Peyer's patch (tissue), 4 donors: ENCODE data around the gene NTN3. TPM values are rescaled to one million over a fixed set of nuclear protein-coding genes. Genes with fewer than 3 reads are reported as not detected.
A peak's percentile ranks its signal among the peaks of the same experiment; 100 is the strongest.

ENCODE experiments used
- DNase-seq, 3 donors: peaks; one replicate each; pipeline ENCODE4 v3.0.0-alpha.2; 2017 to 2019
- H3K27ac ChIP-seq, 4 donors: fragments of 200-600 bp; sonication (generic); one replicate each; pipeline ENCODE4 v1.5.1; 2016 to 2019
- H3K27me3 ChIP-seq, 2 donors: fragments of 200-600 bp; sonication (generic); one replicate each; pipeline ENCODE4 v1.5.1; 2019
- H3K36me3 ChIP-seq, 3 donors: fragments of 200-600 bp; sonication (generic); one replicate each; pipeline ENCODE4 v1.5.1; 2016 to 2019
- H3K4me1 ChIP-seq, 4 donors: fragments of 200-600 bp; sonication (generic); one replicate each; pipeline ENCODE4 v1.5.1; 2016 to 2019
- H3K4me3 ChIP-seq, 4 donors: fragments of 200-600 bp; sonication (generic); 1 replicate in 3 of 4; 2 replicates in 1 of 4; pipeline ENCODE4 v1.5.1; 2016 to 2019; ENCODE audit warnings: mild to moderate bottlenecking in 1 of 4
- H3K9me3 ChIP-seq, 4 donors: fragments of 200-600 bp; sonication (generic); one replicate each; pipeline ENCODE4 v1.5.1; 2016 to 2019; ENCODE audit warnings: mild to moderate bottlenecking in 1 of 4
- POLR2A ChIP-seq, 2 donors: fragments of 450-650 bp; IDR thresholded peaks; one replicate each; pipeline ENCODE4 v1.5.1; 2017; ENCODE audit warnings: antibody characterized with exemption in 2 of 2, mild to moderate bottlenecking in 2 of 2, moderate library complexity in 2 of 2
- total RNA-seq, 4 donors: library from RNA; depleted of rRNA; stranded (reverse); fragments of >200 nt; gene quantifications; one replicate each; pipeline ENCODE4 v1.1.0, GENCODE V29; 2016
- TF ChIP-seq, protein P1 (sequence below), 6 experiments: fragments of 450-650 bp in 4 of 6; fragments of 200-600 bp in 2 of 6; sonication (generic) in 1 of 6; IDR thresholded peaks; one replicate each; pipeline ENCODE4 v1.5.1; 2017 to 2019; ENCODE audit warnings: antibody characterized with exemption in 6 of 6, mild to moderate bottlenecking in 3 of 6, moderate library complexity in 1 of 6

The NTN3 gene
- total RNA-seq, 4 donors from 2014 or later, result not detected

- no peak for DNase-seq
- TF ChIP-seq, protein P1, sequence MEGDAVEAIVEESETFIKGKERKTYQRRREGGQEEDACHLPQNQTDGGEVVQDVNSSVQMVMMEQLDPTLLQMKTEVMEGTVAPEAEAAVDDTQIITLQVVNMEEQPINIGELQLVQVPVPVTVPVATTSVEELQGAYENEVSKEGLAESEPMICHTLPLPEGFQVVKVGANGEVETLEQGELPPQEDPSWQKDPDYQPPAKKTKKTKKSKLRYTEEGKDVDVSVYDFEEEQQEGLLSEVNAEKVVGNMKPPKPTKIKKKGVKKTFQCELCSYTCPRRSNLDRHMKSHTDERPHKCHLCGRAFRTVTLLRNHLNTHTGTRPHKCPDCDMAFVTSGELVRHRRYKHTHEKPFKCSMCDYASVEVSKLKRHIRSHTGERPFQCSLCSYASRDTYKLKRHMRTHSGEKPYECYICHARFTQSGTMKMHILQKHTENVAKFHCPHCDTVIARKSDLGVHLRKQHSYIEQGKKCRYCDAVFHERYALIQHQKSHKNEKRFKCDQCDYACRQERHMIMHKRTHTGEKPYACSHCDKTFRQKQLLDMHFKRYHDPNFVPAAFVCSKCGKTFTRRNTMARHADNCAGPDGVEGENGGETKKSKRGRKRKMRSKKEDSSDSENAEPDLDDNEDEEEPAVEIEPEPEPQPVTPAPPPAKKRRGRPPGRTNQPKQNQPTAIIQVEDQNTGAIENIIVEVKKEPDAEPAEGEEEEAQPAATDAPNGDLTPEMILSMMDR (IDR thresholded peaks at IDR 0.05), result no peak
- TF ChIP-seq POLR2A (IDR thresholded peaks at IDR 0.05), result no peak
- no peaks in the 10 kb centered on the region for H3K36me3 ChIP-seq
- no peaks in the 10 kb centered on the region for H3K9me3 ChIP-seq
- H3K27me3 ChIP-seq, result peaks cover 0 to 30% of the 10 kb centered on the region in 2 donors
- H3K4me3 ChIP-seq, result peak overlapping the region in 2 of 4 donors; percentile 54 to 56
- H3K27ac ChIP-seq, result peak overlapping the region in 1 of 4 donors; percentile 58
- peaks cover 0 to 36% (median 27%) of the 10 kb centered on the region in 4 donors for H3K4me1 ChIP-seq
Measured at GRCh38 chr16:2466667-2467527, 4.2 kb upstream of the NTN3 start.

- Histone ChIP-seq H3K27me3 (peaks cover 0 to 37% of the 10 kb centered on the region in 2 donors), H3K27ac (peak overlapping the region; percentile 17 to 58 (median 44)), H3K4me1 (peaks cover 0 to 42% (median 28%) of the 10 kb centered on the region in 4 donors), H3K9me3 (no peaks in the 10 kb centered on the region), H3K4me3 (peak overlapping the region; percentile 26 to 56 (median 50)), H3K36me3 (no peaks in the 10 kb centered on the region)
- peak in 1 of 3 donors; percentile 73 for DNase-seq
- no peak for TF ChIP-seq POLR2A (IDR thresholded peaks at IDR 0.05)
- TF ChIP-seq, protein P1 (IDR thresholded peaks at IDR 0.05), result no peak
Measured at GRCh38 chr16:2467528-2468232, 3.4 kb upstream of the NTN3 start.

DNA sequence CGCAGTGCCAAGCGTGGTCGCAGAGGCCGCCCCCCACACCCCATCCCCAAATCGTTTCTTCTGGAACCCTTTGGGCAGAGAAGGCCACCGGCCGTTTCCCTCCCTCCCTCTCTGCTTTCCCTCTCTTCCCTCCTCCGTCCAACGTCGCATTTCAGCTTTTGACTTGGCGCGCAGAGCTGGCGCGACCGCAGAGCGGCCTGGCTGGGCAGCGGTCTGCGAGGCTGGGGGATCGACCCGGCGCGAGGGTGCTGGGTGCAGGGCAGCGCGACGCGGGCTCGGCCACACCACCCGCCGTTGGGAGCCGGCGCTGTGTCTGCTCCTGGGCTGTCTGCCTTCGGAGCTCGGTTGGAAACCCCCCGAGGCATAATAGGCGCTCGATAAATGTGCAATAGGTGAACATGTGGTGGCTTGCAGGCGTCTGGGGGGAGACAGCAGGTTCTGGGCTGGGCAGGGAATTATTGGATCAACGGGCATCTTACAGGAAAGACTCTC is 2.8 kb upstream of the NTN3 start:
- DNase-seq, result no peak
- H3K4me1 ChIP-seq, result peaks cover 0 to 45% (median 29%) of the 10 kb centered on the region in 4 donors
- peaks cover 0 to 37% of the 10 kb centered on the region in 2 donors for H3K27me3 ChIP-seq
- TF ChIP-seq, protein P1 (IDR thresholded peaks at IDR 0.05), result no peak
- no peak for TF ChIP-seq POLR2A (IDR thresholded peaks at IDR 0.05)
- no peaks in the 10 kb centered on the region for H3K9me3 ChIP-seq
- no peaks in the 10 kb centered on the region for H3K36me3 ChIP-seq
- H3K4me3 ChIP-seq, result peak overlapping the region; percentile 26 to 56 (median 50)
- peak overlapping the region in 2 of 4 donors; percentile 41 to 58 for H3K27ac ChIP-seq

DNA sequence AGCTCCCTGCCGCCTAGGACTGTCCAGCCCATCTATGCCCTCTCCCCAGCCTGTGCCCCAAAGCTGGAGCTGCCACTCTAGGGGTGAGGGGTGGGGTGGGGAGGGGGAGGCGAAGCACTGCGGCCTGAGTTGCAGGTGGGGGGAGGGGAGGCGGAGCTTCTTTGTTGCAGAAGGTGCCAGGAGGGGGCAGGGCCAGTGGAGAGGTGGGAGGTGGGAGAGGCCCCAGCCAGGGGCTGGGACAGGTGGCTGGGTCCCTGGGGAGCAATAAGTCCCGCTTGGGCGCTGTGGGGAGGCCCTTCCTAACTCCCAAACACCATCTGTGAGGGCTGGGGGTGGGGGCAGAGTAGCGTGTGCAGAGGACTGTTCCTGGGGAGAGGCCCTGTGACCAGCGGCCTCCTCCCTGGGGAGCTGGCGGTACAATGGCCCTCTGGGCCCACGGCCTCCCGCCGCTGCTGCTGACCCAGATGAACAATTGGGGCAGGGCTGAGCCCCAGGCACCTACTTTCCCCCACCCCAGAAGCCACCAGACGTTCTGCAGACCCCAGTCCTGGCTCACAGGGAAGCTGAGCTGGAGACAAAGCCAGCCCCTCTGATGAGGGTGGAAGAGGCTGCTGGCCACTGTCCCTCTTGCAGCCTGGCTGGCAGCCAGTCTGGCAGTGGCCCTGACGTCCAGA is 2.2 kb upstream of the NTN3 start:
- H3K27me3 ChIP-seq, result peaks cover 0 to 37% of the 10 kb centered on the region in 2 donors
- H3K4me1 ChIP-seq, result peaks cover 0 to 51% (median 33%) of the 10 kb centered on the region in 4 donors
- DNase-seq, result peak in 2 of 3 donors; percentile 45 to 62
- no peak overlapping the region for H3K27ac ChIP-seq
- TF ChIP-seq, protein P1 (IDR thresholded peaks at IDR 0.05), result no peak
- TF ChIP-seq POLR2A (IDR thresholded peaks at IDR 0.05), result no peak
- H3K9me3 ChIP-seq, result no peaks in the 10 kb centered on the region
- no peaks in the 10 kb centered on the region for H3K36me3 ChIP-seq
- peak overlapping the region in 3 of 4 donors; percentile 46 to 56 (median 54) for H3K4me3 ChIP-seq
